HUDEP-2 (cell line): ENCODE measurements around the gene PDCD11.
A peak's percentile ranks its signal among the peaks of the same experiment; 100 is the strongest.
"Not testable (repeated sequence)": the region's sequence is repeated elsewhere in the genome, so short reads cannot be mapped to it uniquely, and the experiment has no call there.

Source experiments
- DNase-seq, 76 experiments: peaks; one replicate each; lab custom pipeline; 2025; ENCODE audit not compliant: unreplicated experiment in 76 of 76; lab: John Stamatoyannopoulos, UW

Gene PDCD11

GRCh38 chr10:103396067-103396788 lies at the start of gene PDCD11, which contains the start of gene ATP5MK:
PDCD11 (plus strand) TSS chr10:103396626; CDS start chr10:103398427, 1,801 bp downstream.
ATP5MK (minus strand) TSS chr10:103396475; CDS start chr10:103392457, 4,018 bp downstream.
- peak; percentile 30 to 99 (median 94) for DNase-seq

- DNase-seq: no peak
These were observed 46.3 kb upstream of the PDCD11 start for GRCh38 chr10:103350175-103350516.

- peak in 73 of 76 experiments; percentile 11 to 83 (median 65) for DNase-seq
These were observed 45.7 kb upstream of the PDCD11 start, which contains the start of gene PCGF6 for GRCh38 chr10:103350517-103351260. PCGF6 (minus strand) TSS chr10:103351140; CDS start chr10:103351066, 74 bp downstream.

- DNase-seq: peak in 4 of 76 experiments; percentile 2 to 28 (median 6)
These were observed 43.1 kb upstream of the PDCD11 start for GRCh38 chr10:103353281-103353680.

- DNase-seq: not testable (repeated sequence)
These were observed 41.9 kb upstream of the PDCD11 start for GRCh38 chr10:103354567-103354966.

- no peak for DNase-seq
These were observed 40.4 kb upstream of the PDCD11 start for GRCh38 chr10:103355906-103356599.

- not testable (repeated sequence) for DNase-seq
These were observed 36.9 kb upstream of the PDCD11 start for GRCh38 chr10:103359493-103359892.

GRCh38 chr10:103360791-103361190 lies 35.6 kb upstream of the PDCD11 start:
- not testable (repeated sequence) for DNase-seq

GRCh38 chr10:103367379-103367781 lies 29.0 kb upstream of the PDCD11 start:
- DNase-seq: peak in 4 of 76 experiments; percentile 23 to 28 (median 26)

- DNase-seq: peak; percentile 31 to 96 (median 86)
These were observed 28.5 kb upstream of the PDCD11 start, which contains the start of gene TAF5 for GRCh38 chr10:103367782-103368518. TAF5 (plus strand) TSS chr10:103367976; CDS start chr10:103367990, 14 bp downstream.

- DNase-seq: no peak
These were observed 22.9 kb upstream of the PDCD11 start for GRCh38 chr10:103373544-103373943.

GRCh38 chr10:103374263-103374662 lies 22.2 kb upstream of the PDCD11 start:
- no peak for DNase-seq

- DNase-seq: no peak
These were observed 13.7 kb upstream of the PDCD11 start for GRCh38 chr10:103382769-103383168.

- peak in 70 of 76 experiments; percentile 1 to 92 (median 58) for DNase-seq
These were observed 2.2 kb upstream of the PDCD11 start for GRCh38 chr10:103394180-103394579.

- peak in 3 of 76 experiments; percentile 0 to 26 (median 9) for DNase-seq
These were observed 716 bp upstream of the PDCD11 start for GRCh38 chr10:103395754-103396066.

GRCh38 chr10:103396789-103397087 lies 312 bp downstream of the PDCD11 start:
- no peak for DNase-seq

- DNase-seq: peak in 1 of 76 experiments; percentile 4
These were observed 882 bp downstream of the PDCD11 start for GRCh38 chr10:103397191-103397825.

- DNase-seq: no peak
These were observed 17.1 kb downstream of the PDCD11 start for GRCh38 chr10:103413564-103413963.

GRCh38 chr10:103415581-103415980 lies 19.2 kb downstream of the PDCD11 start:
- DNase-seq: no peak
